NCI-H187 (cell line): ENCODE results near the gene PCK2.
"Not testable (repeated sequence)": the region's sequence is repeated elsewhere in the genome, so short reads cannot be mapped to it uniquely, and the experiment has no call there.

Source experiments
- DNase-seq, 2 experiments: peaks; one replicate each; lab custom pipeline; 2025; lab: John Stamatoyannopoulos, UW

PCK2 gene

DNA sequence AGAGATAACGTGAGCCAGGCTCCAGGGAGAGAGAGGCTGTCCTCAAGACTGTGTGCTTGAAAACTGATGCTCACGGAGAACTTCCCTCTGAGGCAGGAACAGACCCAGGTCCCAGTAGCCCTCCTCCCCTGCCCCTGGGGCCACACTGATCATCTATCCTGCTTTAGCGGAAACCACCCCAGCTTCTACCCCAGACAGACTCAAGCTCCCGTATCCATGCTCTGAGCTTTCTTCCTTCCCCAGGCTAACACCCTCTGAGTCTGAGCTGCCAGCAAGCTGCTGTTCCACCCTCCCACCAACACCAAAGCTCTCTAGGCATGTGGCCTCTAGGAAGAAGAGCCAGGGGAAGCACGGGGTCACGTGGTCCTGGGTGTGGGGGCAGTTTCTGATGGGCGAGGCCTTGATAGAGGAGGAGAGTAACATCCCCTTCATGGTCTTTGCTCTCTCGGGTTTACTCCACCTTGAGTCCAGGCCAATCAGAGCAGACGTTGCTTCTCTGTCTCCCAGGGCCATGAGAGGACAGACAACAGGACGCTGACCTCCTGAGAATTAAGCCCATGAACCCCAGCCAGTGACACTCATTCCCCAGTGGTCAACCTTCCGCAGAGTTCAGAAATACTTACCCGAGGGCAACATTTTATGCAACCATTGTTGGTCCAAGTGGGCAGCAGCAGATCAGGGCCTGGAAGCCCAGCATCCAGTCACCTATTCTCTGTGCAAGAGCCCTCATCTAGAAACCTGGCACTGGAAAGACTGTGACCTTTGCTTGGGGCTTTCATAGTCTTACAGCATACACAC lies 1.4 kb downstream of the PCK2 start:
- DNase-seq = no peak

GRCh38 chr14:24096545-24097181 lies 2.6 kb downstream of the PCK2 start:
- no peak for DNase-seq

DNA sequence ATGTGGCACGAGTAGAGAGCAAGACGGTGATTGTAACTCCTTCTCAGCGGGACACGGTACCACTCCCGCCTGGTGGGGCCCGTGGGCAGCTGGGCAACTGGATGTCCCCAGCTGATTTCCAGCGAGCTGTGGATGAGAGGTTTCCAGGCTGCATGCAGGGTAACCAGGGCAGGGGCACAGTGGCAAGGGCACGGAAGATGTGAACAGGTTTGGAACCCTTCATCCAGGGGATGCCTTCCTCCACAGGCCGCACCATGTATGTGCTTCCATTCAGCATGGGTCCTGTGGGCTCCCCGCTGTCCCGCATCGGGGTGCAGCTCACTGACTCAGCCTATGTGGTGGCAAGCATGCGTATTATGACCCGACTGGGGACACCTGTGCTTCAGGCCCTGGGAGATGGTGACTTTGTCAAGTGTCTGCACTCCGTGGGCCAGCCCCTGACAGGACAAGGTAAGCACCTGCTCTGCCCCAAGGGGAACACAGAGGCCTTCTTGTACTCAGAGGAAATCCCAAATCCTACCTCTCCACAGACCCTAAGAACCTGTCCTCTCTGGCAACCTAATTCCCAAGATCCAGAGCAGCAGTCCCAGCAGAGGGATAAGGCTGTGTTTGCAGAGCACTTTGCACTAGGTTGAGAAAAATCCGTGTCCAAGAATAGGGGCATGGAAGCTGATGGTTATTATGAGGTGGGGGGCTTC lies 4.3 kb downstream of the PCK2 start:
- no peak for DNase-seq

DNA sequence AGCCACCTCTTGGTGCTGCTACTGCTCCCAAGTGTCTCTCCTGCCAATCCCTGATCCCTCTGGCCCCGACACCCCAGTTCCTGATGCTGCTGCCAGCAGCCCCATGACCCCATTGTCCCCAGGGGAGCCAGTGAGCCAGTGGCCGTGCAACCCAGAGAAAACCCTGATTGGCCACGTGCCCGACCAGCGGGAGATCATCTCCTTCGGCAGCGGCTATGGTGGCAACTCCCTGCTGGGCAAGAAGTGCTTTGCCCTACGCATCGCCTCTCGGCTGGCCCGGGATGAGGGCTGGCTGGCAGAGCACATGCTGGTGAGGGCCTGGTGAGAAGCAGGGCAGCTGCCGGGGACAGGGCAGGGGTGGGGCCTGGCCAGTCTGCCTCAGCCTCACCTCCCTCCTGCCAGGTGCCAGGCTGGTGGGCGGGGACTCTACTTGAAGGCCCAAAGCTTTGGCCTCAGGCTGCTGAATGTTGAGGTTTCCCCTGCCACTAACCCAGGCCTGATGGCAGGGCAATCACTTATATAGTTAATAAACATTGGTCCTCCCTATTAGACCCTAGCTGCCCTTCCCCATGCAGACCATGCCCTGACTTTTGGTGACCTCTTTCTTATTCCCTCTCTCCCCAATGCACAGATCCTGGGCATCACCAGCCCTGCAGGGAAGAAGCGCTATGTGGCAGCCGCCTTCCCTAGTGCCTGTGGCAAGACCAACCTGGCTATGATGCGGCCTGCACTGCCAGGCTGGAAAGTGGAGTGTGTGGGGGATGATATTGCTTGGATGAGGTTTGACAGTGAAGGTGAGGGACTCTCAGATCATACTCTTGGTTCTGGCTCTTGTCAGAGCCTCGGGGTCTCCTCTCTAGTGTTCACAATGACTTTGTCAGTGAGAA lies 5.1 kb downstream of the PCK2 start:
- peak in 1 of 2 experiments; percentile 23 for DNase-seq

DNA sequence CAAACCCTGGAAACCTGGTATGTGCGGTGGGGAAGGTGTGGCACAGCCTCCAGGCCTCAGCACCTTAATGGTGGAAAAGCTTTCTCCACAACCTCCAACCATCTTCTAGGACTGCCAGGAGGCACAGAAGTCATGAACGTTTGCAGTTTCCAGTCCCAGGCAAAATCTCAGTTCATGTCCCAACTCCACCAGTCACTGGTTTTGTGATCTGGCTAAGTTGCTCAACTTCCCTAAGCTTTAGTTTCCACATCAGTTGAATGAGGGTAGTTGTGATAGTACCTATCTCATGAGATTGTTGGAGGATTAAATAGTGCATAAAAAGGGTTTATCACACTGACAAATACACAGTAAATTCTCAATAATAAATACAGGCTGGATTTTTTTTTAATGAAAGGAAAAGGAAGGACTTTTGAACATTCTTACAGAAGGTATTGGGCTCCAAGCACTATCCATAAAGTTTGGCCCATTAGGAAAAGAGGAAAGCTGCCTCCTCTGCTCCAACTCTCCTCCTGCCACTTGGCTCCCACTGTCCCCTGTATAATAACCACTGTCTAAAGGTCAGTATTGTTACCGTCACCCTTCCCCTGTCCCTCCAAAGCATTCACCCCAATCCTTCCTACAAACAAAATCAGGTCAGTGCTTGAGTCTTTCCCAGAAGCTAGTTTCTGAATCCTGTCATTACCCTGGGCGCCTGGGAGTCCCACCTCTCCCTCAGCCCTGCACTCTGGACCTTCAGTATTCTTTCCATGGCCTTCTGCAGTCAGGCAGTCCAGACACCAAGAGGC lies 6.3 kb downstream of the PCK2 start:
- DNase-seq = no peak

DNA sequence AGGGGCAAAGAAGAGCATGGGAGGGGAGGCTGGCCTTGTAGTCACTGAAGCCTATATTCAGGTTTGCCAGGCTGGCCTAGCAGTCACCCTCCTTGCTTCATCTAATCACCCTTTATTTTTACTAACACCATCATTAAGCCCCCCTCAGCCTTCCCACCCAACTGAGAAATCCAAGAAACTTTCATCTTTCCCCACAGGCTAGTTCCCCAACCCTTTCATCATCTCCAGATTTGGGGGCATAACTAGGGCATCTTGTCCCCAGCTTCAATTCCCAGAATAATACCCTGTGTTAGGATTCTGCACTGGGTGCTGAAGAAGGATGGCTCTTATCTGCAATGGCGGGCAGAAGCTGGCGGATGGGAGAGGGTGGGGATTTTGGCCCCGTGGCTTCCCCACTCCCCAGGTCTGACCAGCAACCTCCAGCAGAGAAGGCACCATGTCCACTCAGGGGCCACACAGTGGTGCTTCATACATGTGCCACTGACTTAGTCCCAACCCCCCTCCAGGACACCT lies 6.9 kb downstream of the PCK2 start:
- DNase-seq = no peak

DNA sequence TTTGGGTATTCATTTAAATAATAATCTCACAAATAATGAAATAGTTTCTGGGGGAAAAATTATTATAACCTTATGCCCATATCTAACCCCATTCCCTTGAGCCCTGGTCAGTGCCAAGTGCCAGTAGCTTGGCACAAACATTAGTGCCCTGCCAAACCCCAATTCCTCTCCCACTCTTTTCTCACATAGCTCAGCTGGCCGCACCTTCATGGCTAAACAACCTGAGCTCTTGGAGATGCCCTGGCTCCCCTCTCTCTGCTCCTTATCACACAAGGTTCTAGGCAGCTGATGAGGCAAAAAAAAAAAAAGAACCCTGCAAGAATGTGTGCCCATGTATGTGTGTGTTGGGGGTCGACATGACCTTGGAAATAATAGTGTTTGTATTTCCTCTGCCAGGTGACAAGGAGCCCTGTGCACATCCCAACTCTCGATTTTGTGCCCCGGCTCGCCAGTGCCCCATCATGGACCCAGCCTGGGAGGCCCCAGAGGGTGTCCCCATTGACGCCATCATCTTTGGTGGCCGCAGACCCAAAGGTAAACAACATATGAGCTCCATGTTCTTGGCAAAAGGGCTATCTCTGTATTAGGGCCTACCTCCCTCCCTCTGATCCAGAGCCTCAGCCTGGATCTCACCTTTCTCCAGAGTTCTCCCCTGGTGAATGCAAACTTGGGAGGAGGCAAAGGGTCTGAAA lies 8.4 kb downstream of the PCK2 start:
- DNase-seq = no peak

DNA sequence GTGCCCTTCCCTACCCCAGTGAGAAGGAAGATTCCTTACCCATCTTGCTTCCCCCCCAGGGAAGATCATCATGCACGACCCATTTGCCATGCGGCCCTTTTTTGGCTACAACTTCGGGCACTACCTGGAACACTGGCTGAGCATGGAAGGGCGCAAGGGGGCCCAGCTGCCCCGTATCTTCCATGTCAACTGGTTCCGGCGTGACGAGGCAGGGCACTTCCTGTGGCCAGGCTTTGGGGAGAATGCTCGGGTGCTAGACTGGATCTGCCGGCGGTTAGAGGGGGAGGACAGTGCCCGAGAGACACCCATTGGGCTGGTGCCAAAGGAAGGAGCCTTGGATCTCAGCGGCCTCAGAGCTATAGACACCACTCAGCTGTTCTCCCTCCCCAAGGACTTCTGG lies 9.3 kb downstream of the PCK2 start:
- DNase-seq = no peak

- DNase-seq = not testable (repeated sequence)
Measured at GRCh38 chr14:24105609-24106239, 11.6 kb downstream of the PCK2 start.

GRCh38 chr14:24106672-24107271 lies 12.7 kb downstream of the PCK2 start:
- no peak for DNase-seq

- no peak for DNase-seq
Measured at GRCh38 chr14:24108336-24108874, 14.3 kb downstream of the PCK2 start.

DNA sequence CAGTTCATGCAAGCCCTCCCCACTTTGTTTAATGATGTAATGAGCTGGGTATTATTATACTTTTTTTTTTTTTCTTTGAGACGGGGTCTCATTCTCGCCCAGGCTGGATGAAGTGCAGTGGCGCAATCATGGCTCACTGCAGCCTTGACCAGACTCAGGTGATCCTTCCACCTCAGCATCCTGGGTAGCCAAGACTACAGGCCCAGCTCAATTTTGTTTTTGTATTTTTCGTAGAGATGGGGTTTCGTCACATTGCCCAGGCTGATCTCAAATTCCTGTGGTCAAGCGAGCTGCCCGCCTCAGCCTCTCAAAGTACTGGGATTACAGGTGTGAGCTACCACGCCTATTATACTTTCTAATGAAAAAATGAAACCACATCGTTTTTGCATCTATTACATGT lies 15.9 kb downstream of the PCK2 start:
- no peak for DNase-seq

DNA sequence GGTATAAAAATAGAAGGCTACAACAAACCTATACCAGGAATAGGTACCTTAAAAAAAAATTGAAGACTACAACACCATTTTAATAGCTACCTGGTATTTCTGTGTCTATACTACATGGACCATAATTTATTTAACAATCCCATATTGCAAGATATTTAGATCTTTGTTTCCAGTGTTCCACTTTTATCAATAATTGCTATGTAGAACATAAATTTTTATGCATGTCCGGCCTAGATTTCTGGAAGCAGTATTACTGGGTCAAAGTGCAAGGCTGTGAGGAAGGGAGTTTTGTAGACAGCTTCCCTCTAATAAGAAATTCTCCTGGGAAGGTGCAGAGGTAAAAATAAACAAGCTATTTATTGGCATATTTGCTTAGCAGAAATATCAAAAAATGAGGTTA lies 16.4 kb downstream of the PCK2 start:
- no peak for DNase-seq

- no peak for DNase-seq
Measured at GRCh38 chr14:24113379-24113800, 19.3 kb downstream of the PCK2 start.

GRCh38 chr14:24113801-24114531 lies 19.9 kb downstream of the PCK2 start:
- DNase-seq = peak; percentile 67 to 73

DNA sequence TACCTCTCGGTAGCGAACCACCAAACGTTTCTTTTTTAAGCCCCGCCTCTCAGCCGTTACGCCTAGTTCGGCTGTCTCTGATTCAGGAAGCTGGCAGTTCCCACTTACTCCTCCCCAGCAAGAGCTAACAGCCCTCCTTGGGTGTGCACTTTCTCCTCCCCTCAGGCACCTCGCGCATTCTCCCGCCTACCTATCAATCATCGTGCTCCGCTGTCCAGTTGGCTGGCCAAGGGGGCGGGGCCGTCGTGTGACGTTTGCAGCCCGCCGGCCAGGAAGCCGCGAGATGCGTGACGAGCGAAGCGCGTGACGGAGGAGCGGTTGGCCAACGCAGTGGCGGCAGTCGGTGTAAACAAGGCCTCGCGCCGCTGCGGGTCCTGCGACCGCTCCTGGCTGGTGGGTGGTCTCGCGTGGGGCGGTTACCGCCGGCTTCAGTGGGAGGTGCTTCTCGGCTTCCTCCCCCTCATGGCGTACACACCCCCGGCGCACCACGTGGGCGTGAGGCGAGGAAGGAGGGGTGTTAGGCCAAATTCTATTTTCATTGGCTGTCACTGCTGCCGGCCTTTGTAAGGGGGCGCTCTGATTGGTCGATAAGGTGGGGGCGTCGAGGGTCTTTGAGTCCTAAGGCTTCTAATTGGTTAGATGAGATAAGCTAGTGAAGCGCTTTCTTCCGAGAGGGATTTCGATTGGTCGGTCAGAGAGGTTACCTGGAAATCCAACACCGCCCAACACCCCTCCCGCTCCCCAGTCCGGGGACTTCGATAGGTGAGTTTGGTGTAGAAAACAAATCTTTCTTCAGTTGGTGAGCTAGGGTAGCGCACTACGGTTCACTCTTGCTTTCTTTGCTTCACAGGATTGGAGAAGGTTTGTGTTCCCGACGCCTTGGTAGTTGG lies 20.7 kb downstream of the PCK2 start, which contains the start of the genes DCAF11 and NRL:
Gene DCAF11 (plus strand): TSS at position 246 of the 890 bp plus-strand sequence. CDS start 818 bp downstream, outside the sequence.
Gene NRL (minus strand): TSS at position 418 of the 890 bp plus-strand sequence. CDS start 32,101 bp downstream, outside the sequence.
- DNase-seq = peak; percentile 99
